HEK293T (cell line): Measurements from ENCODE around the gene LRP2BP.
"Not testable (repeated sequence)": the region's sequence is repeated elsewhere in the genome, so short reads cannot be mapped to it uniquely, and the experiment has no call there.

ENCODE experiments used
- CTCF ChIA-PET: fragments of 350-600 bp; formaldehyde crosslinking; extraction: SDS; loops from one replicate; lab custom pipeline; 2021; ENCODE audit warnings: antibody characterized with exemption, inconsistent platforms; lab: Yijun Ruan, JAX
- POLR2A ChIA-PET: fragments of 350-600 bp; formaldehyde crosslinking; extraction: SDS; loops from one replicate; lab custom pipeline; 2020; ENCODE audit warnings: antibody characterized with exemption, inconsistent platforms; lab: Yijun Ruan, JAX
- DNase-seq: peaks from one replicate; pipeline ENCODE4 v3.0.0; 2012; ENCODE audit warnings: mixed read lengths; ENCODE audit errors: extremely low spot score
- ARNT ChIP-seq: fragments of 450-650 bp; IDR thresholded peaks from 2 replicates; pipeline ENCODE4 v1.6.1; 2017; ENCODE audit warnings: mild to moderate bottlenecking
- BHLHE40 ChIP-seq: fragments of 450-650 bp; IDR thresholded peaks from 2 replicates; pipeline ENCODE4 v1.6.1; 2016; ENCODE audit warnings: mild to moderate bottlenecking, moderate library complexity, borderline replicate concordance
- CTBP1 ChIP-seq: fragments of 450-650 bp; IDR thresholded peaks from 2 replicates; pipeline ENCODE4 v1.6.1; 2016; ENCODE audit warnings: borderline replicate concordance
- ELF4 ChIP-seq: fragments of 450-650 bp; IDR thresholded peaks from 2 replicates; pipeline ENCODE4 v1.6.1; 2017; ENCODE audit warnings: antibody characterized with exemption
- FOXA1 ChIP-seq: fragments of 450-650 bp; IDR thresholded peaks from 2 replicates; pipeline ENCODE4 v1.6.1; 2016; ENCODE audit warnings: mild to moderate bottlenecking
- FOXK2 ChIP-seq: fragments of 450-650 bp; IDR thresholded peaks from 2 replicates; pipeline ENCODE4 v1.6.1; 2016; ENCODE audit warnings: mild to moderate bottlenecking
- FOXM1 ChIP-seq: fragments of 450-650 bp; IDR thresholded peaks from 2 replicates; pipeline ENCODE4 v1.6.1; 2017; ENCODE audit warnings: mild to moderate bottlenecking, borderline replicate concordance
- HDGF ChIP-seq: fragments of 450-650 bp; IDR thresholded peaks from 2 replicates; pipeline ENCODE4 v1.6.1; 2017; ENCODE audit warnings: antibody characterized with exemption, borderline replicate concordance
- L3MBTL2 ChIP-seq: fragments of 450-650 bp; conservative IDR thresholded peaks from 2 replicates; pipeline ENCODE4 v1.6.1; 2016; ENCODE audit warnings: mild to moderate bottlenecking
- LEF1 ChIP-seq: fragments of 450-650 bp; IDR thresholded peaks from 2 replicates; pipeline ENCODE4 v1.6.1; 2017; ENCODE audit warnings: mild to moderate bottlenecking, borderline replicate concordance
- NFRKB ChIP-seq: fragments of 450-650 bp; IDR thresholded peaks from 2 replicates; pipeline ENCODE4 v1.6.1; 2016; ENCODE audit warnings: mild to moderate bottlenecking, moderate library complexity
- SP1 ChIP-seq: fragments of 450-650 bp; IDR thresholded peaks from 2 replicates; pipeline ENCODE4 v1.6.1; 2017
- SUZ12 ChIP-seq: fragments of 450-650 bp; IDR thresholded peaks from 2 replicates; pipeline ENCODE4 v1.6.1; 2016; ENCODE audit warnings: mild to moderate bottlenecking
- TARDBP ChIP-seq: fragments of 450-650 bp; IDR thresholded peaks from 2 replicates; pipeline ENCODE4 v1.6.1; 2016
- ZNF384 ChIP-seq: fragments of 450-650 bp; IDR thresholded peaks from 2 replicates; pipeline ENCODE4 v1.6.1; 2016
- TF ChIP-seq, protein P1 (sequence below): fragments of 450-650 bp; IDR thresholded peaks from 2 replicates; pipeline ENCODE4 v1.6.1; 2016

The LRP2BP gene

DNA sequence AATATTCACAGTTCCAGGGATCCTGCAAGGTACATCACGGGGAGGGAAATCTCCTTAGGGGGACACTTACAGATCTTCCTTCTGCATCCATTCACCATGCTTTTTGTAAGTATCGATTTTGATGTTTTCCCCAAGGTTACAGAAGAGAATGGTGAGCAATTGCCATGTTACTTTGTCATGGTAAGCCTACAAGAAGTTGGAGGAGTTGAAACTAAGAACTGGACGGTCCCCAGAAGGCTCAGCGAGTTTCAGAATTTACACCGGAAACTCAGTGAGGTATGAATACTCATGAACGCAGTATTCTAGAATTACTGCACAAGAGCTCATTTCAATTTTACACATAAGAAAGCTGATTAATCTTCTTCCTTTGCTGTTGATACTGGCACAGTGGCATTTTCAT, 53.9 kb downstream of the LRP2BP start:
- ChIA-PET CTCF (no interaction called here), POLR2A (no interaction called here)
- TF ChIP-seq L3MBTL2, result no peak
- no peak for DNase-seq

DNA sequence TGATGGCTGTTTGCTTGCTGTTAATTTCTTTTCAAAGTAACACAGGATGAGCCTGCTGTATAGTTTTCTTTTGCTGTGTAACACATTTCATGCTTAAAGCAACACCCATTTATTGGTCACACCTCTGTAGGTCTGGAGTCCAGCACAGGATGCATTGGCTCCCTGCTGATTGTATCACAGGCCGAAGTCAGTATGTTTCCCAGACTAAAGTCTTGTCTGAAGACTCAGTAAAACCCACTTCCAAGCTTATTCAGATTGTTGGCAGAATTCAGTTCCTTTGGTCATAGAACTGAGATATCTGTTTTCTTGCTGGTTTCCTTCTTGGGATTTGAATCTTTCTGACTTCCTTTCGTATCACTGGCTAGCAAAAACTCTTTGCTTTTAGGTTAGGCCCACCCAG, 54.3 kb downstream of the LRP2BP start:
- CTCF ChIA-PET, result no interaction called here
- DNase-seq, result no peak
- POLR2A ChIA-PET, result no interaction called here
- TF ChIP-seq HDGF (no peak), SP1 (no peak), ARNT (no peak), FOXA1 (no peak), SUZ12 (no peak), TARDBP (no peak), ZNF384 (no peak), CTBP1 (no peak), BHLHE40 (no peak), L3MBTL2 (no peak), ELF4 (no peak), FOXM1 (no peak), LEF1 (no peak), NFRKB (no peak), FOXK2 (no peak)
- TF ChIP-seq, protein P1, sequence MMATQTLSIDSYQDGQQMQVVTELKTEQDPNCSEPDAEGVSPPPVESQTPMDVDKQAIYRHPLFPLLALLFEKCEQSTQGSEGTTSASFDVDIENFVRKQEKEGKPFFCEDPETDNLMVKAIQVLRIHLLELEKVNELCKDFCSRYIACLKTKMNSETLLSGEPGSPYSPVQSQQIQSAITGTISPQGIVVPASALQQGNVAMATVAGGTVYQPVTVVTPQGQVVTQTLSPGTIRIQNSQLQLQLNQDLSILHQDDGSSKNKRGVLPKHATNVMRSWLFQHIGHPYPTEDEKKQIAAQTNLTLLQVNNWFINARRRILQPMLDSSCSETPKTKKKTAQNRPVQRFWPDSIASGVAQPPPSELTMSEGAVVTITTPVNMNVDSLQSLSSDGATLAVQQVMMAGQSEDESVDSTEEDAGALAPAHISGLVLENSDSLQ, result no peak

DNA sequence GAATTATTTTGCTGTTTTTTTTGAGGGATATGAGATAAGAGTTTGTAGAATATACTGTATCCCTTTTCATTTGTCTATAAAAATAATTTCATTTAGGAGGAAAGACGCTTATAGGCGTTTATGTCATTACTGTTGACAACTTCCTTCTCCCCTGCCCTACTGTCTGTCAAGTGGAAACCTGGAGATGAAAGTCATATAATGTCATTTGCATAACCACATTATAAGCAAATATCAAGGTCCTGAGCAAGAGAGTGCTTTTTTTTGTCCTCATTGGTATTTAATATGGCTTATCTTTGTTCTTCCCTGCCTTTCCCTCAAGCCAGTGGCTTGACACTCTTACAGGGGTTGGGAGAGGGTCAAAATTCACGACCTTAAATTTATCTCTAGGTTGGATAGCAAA, 55.8 kb downstream of the LRP2BP start:
- no peak for DNase-seq
- POLR2A ChIA-PET, result no interaction called here
- CTCF ChIA-PET, result interaction anchor here (0.9 kb wide), 1 partner anchor 9 kb away, joined by 4 read pairs; no protein-coding TSS in a partner anchor
- TF ChIP-seq ZNF384 (no peak), BHLHE40 (no peak), L3MBTL2 (no peak), FOXA1 (no peak), SP1 (no peak)

DNA sequence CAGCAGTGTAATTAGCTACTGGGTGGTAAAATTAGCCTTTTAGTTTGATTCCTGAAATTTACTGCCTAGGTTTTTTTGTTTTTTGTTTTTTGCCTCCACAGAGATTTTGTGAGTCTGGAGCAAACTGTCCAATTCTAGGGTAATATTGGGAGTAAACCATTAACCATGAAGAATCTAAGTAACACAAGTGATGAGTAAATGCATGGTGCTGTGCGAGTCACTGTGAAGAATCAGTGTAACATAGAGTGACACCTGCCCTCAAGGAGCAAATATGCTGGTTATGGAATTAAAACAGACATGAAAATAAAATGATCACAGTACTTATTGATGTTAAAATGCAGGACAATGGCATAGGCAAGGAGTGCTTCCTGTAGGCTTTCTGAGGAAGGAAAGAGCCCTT, 60.1 kb downstream of the LRP2BP start:
- DNase-seq, result no peak
- CTCF ChIA-PET, result no interaction called here
- TF ChIP-seq CTBP1, result no peak
- no peak for TF ChIP-seq ZNF384
- TF ChIP-seq SP1, result no peak
- no peak for TF ChIP-seq BHLHE40
- no peak for TF ChIP-seq FOXA1
- TF ChIP-seq LEF1, result no peak
- no peak for TF ChIP-seq FOXK2
- no peak for TF ChIP-seq L3MBTL2
- TF ChIP-seq, protein P1, result no peak
- TF ChIP-seq ARNT, result no peak
- no peak for TF ChIP-seq FOXM1
- no peak for TF ChIP-seq NFRKB
- no peak for TF ChIP-seq SUZ12
- TF ChIP-seq HDGF, result no peak
- no peak for TF ChIP-seq TARDBP
- TF ChIP-seq ELF4, result no peak
- POLR2A ChIA-PET, result no interaction called here

DNA sequence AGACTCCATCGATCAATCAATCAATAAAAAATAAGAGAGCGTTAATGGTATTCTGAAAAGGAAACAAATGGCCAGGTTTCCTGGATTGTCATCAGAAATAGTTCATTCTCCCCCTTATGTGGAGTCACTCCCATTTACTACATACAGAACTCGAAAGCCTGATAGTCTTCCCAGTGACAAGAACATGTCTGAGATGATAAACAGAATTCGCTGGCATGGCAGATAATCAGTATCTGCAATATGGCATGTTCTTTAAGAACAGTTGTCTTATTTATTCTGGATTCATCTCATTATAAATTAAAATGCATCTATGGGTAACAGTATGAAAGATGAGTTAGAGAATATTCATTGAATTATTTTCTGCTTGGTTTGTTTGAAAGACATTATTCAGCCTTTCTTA, 61.4 kb downstream of the LRP2BP start:
- ChIA-PET CTCF (no interaction called here), POLR2A (interaction anchor here (0.6 kb wide), 2 partner anchors 18 to 870 kb away, joined by 3 read pairs; no protein-coding TSS in a partner anchor)
- no peak for DNase-seq
- no peak for TF ChIP-seq HDGF
- no peak for TF ChIP-seq SUZ12

DNA sequence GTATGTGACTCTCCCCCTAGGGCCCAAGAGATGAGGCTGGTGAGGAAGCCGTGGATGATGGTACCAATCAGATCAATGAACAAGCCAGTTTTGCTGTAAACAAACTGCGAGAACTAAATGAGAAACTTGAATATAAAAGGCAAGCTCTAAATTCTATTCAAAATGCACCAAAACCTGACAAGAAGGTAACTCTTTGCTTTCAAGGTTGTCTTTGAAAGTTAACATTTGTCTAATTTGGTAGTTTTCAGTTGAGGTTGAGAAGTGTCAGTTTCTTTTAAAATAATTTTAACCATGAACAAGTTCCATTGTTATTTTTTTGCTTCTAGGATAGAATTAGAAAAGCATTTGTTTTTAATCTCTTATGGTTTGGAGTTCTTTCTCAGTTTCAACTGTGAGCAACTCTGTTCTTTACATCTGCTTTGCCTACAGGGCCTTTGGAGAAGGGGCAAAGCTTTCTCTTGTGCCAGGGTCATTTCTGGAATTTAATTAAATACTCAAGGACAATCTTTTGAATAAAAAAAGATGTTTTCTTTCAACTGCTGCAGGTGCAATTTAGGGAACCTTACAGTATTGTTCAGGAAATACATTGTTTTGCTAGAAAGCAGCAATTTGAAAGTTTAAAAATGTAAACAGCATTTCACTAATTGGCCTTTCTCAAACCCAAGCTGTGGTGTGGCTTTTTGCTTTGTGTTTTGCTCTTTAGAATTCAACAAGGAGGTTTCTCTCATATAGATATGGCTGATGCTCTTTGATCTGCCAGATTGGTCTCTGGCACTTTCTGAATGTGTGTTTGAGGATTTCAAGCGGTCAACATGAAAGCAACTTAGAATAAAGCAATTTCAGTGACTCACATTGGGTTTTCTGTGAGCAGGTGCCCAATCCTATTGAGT, 62.9 kb downstream of the LRP2BP start:
- POLR2A ChIA-PET, result no interaction called here
- CTCF ChIA-PET, result no interaction called here
- no peak for DNase-seq
- TF ChIP-seq CTBP1 (no peak), ARNT (no peak), TARDBP (no peak), LEF1 (no peak), ELF4 (no peak), SUZ12 (no peak), BHLHE40 (no peak), HDGF (no peak), NFRKB (no peak), FOXK2 (no peak), ZNF384 (no peak), FOXM1 (no peak), L3MBTL2 (no peak), SP1 (no peak), FOXA1 (no peak)
- TF ChIP-seq, protein P1, result no peak

DNA sequence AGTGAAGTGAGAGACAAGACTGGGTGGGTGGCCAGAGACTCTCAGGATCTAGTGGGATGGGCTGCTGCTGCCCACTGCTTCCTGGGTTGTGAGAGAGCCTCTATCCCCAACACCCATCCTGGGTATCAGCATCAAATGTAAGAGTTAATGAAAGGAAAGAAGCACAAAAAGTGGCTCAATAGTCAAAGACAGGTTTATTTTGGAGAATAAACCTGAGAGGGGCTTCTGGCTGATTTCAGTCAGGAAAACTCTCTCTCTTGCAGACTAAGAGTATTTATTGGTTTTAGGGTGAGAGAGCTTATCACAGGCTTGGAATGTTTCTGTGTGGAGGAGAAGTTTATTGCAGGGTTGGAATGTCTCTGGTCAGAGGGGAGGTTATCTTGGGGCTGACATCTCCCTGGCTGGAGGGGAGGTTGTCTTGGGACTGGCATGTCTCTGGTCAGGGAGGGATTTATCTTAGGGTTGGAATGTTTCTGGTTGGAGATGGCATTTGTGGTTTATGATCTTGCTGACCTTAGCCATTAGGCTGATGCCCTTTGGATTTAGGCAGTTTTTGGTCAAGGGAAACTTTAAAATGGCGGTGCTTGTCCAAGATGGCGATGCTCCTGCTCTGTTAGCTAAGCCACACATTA, 65.7 kb downstream of the LRP2BP start:
- CTCF ChIA-PET, POLR2A ChIA-PET, DNase-seq: not testable (repeated sequence)
